CD14-positive monocyte (primary cell): ENCODE results near the gene ARHGEF6. TPM values are rescaled to one million over a fixed set of nuclear protein-coding genes. Genes with fewer than 3 reads are reported as not detected.

Experiments
- DNase-seq, 3 donors: peaks; one replicate each; pipeline ENCODE4 v3.0.0-alpha.2; 2011 to 2022
- H2AFZ ChIP-seq: 2 replicates; pipeline ENCODE4 v1.6.0; 2012; ENCODE audit warnings: mild to moderate bottlenecking, low read depth, low read length, inconsistent platforms; ENCODE audit not compliant: insufficient read depth, poor library complexity, severe bottlenecking
- H3K27ac ChIP-seq, 2 donors: 1 replicate in 1 of 2; 2 replicates in 1 of 2; pipeline ENCODE4 v1.5.1; 2012 to 2013; ENCODE audit warnings: low read length in 2 of 2, control low read depth in 1 of 2, inconsistent platforms in 1 of 2, low read depth in 1 of 2, mild to moderate bottlenecking in 1 of 2
- H3K27me3 ChIP-seq, 2 donors: one replicate each; pipeline versions ENCODE4 v1.6.0 to v1.6.1; 2011 to 2013; ENCODE audit warnings: low read length in 2 of 2; ENCODE audit not compliant: control insufficient read depth in 2 of 2, insufficient read depth in 2 of 2
- H3K36me3 ChIP-seq, 2 donors: replicated peaks in 1 of 2; 1 replicate in 1 of 2; 2 replicates in 1 of 2; pipeline versions ENCODE4 v1.5.1 to v1.6.1; 2012 to 2013; ENCODE audit warnings: low read length in 2 of 2, control low read depth in 1 of 2, inconsistent platforms in 1 of 2, mild to moderate bottlenecking in 1 of 2; ENCODE audit not compliant: insufficient read depth in 2 of 2, control insufficient read depth in 1 of 2
- H3K4me1 ChIP-seq, 2 donors: 1 replicate in 1 of 2; 2 replicates in 1 of 2; pipeline versions ENCODE4 v1.5.1 to v1.6.1; 2012 to 2013; ENCODE audit warnings: low read length in 2 of 2, control low read depth in 1 of 2, inconsistent platforms in 1 of 2, mild to moderate bottlenecking in 1 of 2, moderate library complexity in 1 of 2; ENCODE audit not compliant: insufficient read depth in 2 of 2, control insufficient read depth in 1 of 2
- H3K4me2 ChIP-seq: replicated peaks from 2 replicates; pipeline ENCODE3; 2012; ENCODE audit warnings: low read length, moderate library complexity, mild to moderate bottlenecking; ENCODE audit not compliant: poor library complexity, severe bottlenecking; ENCODE audit errors: extremely low read depth
- H3K4me3 ChIP-seq, 3 experiments: fragments of 200-600 bp in 1 of 3; sonication (generic) in 1 of 3; replicated peaks in 1 of 3; 1 replicate in 2 of 3; 2 replicates in 1 of 3; pipeline ENCODE4 v1.5.1; 2011 to 2013; ENCODE audit warnings: low read length in 3 of 3, mild to moderate bottlenecking in 3 of 3, control low read depth in 2 of 3, low read depth in 2 of 3, inconsistent platforms in 1 of 3, moderate library complexity in 1 of 3
- H3K79me2 ChIP-seq: 2 replicates; pipeline ENCODE4 v1.6.0; 2012; ENCODE audit warnings: mild to moderate bottlenecking, control low read depth, inconsistent platforms, low read length, moderate library complexity; ENCODE audit not compliant: insufficient read depth
- H3K9ac ChIP-seq: 2 replicates; pipeline ENCODE4 v1.6.0; 2017; ENCODE audit warnings: low read length, mild to moderate bottlenecking; ENCODE audit not compliant: insufficient read depth, poor library complexity, severe bottlenecking
- H3K9me3 ChIP-seq, 2 donors: replicated peaks in 1 of 2; 1 replicate in 1 of 2; 2 replicates in 1 of 2; pipeline versions ENCODE4 v1.5.1 to v1.6.1; 2012 to 2013; ENCODE audit warnings: low read length in 2 of 2, control low read depth in 1 of 2; ENCODE audit not compliant: control insufficient read depth in 1 of 2, insufficient read depth in 1 of 2
- H4K20me1 ChIP-seq: 2 replicates; pipeline ENCODE4 v1.6.0; 2012; ENCODE audit warnings: mild to moderate bottlenecking, low read length, control low read depth, moderate library complexity; ENCODE audit not compliant: insufficient read depth
- H3K27ac Mint-ChIP-seq, 7 donors: one replicate each; pipeline ENCODE4 v1.8.0; 2020; ENCODE audit warnings: mild to moderate bottlenecking in 7 of 7, mixed read lengths in 7 of 7, moderate library complexity in 6 of 7, inconsistent platforms in 2 of 7
- H3K27me3 Mint-ChIP-seq, 3 donors: one replicate each; pipeline ENCODE4 v1.8.0; 2021 to 2022; ENCODE audit warnings: low read depth in 3 of 3, mild to moderate bottlenecking in 3 of 3, mixed read lengths in 3 of 3, moderate library complexity in 3 of 3, inconsistent platforms in 1 of 3
- H3K36me3 Mint-ChIP-seq, 2 donors: one replicate each; pipeline ENCODE4 v1.8.0; 2020; ENCODE audit warnings: mixed read lengths in 2 of 2, inconsistent platforms in 1 of 2, mild to moderate bottlenecking in 1 of 2
- H3K4me1 Mint-ChIP-seq: one replicate; pipeline ENCODE4 v1.8.0; 2020; ENCODE audit warnings: mild to moderate bottlenecking, mixed read lengths
- H3K4me3 Mint-ChIP-seq, 2 donors: one replicate each; pipeline ENCODE4 v1.8.0; 2020; ENCODE audit warnings: mild to moderate bottlenecking in 2 of 2, mixed read lengths in 2 of 2, moderate library complexity in 1 of 2
- H3K9me3 Mint-ChIP-seq, 7 donors: one replicate each; pipeline ENCODE4 v1.8.0; 2020 to 2022; ENCODE audit warnings: mixed read lengths in 7 of 7, mild to moderate bottlenecking in 6 of 7, moderate library complexity in 6 of 7, inconsistent platforms in 2 of 7
- WGBS: methylation state at CpG from one replicate; pipeline ENCODE4 v1.1.5; 2013; ENCODE audit warnings: missing lambda C conversion rate; ENCODE audit not compliant: insufficient coverage; 5-methylcytosine and 5-hydroxymethylcytosine counted together
- intact Hi-C, 2 donors: fragments of 100-400 bp; cut with micrococcal nuclease; formaldehyde crosslinking; loops; one replicate each; pipeline versions ENCODE4 v1.15.0 to v1.15.1; 2023
- polyA plus RNA-seq, 3 donors: library from polyadenylated mRNA; depleted of rRNA in 1 of 3; unstranded in 2 of 3; stranded (reverse) in 1 of 3; fragments of 300-500 nt in 2 of 3; fragments of >200 nt in 1 of 3; fragmentation: Illumina TruSeq in 2 of 3; gene quantifications; 1 replicate in 2 of 3; 2 replicates in 1 of 3; pipeline ENCODE4 v1.2.3, GENCODE V29; 2012 to 2021
- TF ChIP-seq, protein P1 (sequence below): fragments of 200-600 bp; IDR thresholded peaks from one replicate; pipeline ENCODE4 v1.8.0; 2022; ENCODE audit warnings: antibody characterized with exemption, mild to moderate bottlenecking

Gene ARHGEF6
- polyA plus RNA-seq, 3 donors = 51.4 to 79.2 (median 57.0) TPM

DNA sequence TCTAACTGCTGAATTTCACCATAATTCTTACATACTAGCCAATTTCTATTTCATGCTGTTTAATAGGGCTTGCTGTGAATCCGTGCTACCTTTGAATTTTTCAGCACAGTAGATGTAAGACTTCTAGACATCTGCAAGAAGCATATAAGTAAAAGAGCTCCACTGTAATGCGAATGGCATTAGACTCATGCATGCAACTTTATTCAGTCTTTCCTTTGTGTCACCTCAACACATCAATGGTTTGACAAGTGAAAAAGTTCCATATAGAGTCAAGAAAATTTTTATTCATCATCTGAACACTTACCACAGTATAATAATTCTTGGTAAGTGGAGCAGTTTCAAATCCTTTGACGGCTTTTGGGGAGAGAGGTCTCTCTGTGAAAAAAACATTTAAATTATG is 48.9 kb downstream of the ARHGEF6 start:
- H4K20me1 ChIP-seq = no peaks in the 10 kb centered on the region
- H3K4me2 ChIP-seq = no peak overlapping the region
- Mint-ChIP-seq H3K4me3 (no peak overlapping the region), H3K4me1 (peaks cover 17% of the 10 kb centered on the region), H3K9me3 (no peaks in the 10 kb centered on the region), H3K36me3 (peaks cover 23 to 28% of the 10 kb centered on the region in 2 donors), H3K27ac (no peak overlapping the region), H3K27me3 (no peaks in the 10 kb centered on the region)
- H3K9ac ChIP-seq = no peak overlapping the region
- H3K9me3 ChIP-seq = no peaks in the 10 kb centered on the region
- TF ChIP-seq, protein P1, sequence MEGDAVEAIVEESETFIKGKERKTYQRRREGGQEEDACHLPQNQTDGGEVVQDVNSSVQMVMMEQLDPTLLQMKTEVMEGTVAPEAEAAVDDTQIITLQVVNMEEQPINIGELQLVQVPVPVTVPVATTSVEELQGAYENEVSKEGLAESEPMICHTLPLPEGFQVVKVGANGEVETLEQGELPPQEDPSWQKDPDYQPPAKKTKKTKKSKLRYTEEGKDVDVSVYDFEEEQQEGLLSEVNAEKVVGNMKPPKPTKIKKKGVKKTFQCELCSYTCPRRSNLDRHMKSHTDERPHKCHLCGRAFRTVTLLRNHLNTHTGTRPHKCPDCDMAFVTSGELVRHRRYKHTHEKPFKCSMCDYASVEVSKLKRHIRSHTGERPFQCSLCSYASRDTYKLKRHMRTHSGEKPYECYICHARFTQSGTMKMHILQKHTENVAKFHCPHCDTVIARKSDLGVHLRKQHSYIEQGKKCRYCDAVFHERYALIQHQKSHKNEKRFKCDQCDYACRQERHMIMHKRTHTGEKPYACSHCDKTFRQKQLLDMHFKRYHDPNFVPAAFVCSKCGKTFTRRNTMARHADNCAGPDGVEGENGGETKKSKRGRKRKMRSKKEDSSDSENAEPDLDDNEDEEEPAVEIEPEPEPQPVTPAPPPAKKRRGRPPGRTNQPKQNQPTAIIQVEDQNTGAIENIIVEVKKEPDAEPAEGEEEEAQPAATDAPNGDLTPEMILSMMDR = no peak
- H3K36me3 ChIP-seq = peaks cover 11 to 33% of the 10 kb centered on the region in 2 donors
- DNase-seq = no peak
- intact Hi-C loops = no loop called here
- H3K4me3 ChIP-seq = no peak overlapping the region
- no peak overlapping the region for H2AFZ ChIP-seq
- H3K27ac ChIP-seq = no peak overlapping the region
- H3K79me2 ChIP-seq = peaks cover 21% of the 10 kb centered on the region
- H3K27me3 ChIP-seq = peaks cover 0 to 5% of the 10 kb centered on the region in 2 donors
- peaks cover 6 to 13% of the 10 kb centered on the region in 2 donors for H3K4me1 ChIP-seq
- no CpG with 5 or more reads among the region's 3 CpGs for WGBS

DNA sequence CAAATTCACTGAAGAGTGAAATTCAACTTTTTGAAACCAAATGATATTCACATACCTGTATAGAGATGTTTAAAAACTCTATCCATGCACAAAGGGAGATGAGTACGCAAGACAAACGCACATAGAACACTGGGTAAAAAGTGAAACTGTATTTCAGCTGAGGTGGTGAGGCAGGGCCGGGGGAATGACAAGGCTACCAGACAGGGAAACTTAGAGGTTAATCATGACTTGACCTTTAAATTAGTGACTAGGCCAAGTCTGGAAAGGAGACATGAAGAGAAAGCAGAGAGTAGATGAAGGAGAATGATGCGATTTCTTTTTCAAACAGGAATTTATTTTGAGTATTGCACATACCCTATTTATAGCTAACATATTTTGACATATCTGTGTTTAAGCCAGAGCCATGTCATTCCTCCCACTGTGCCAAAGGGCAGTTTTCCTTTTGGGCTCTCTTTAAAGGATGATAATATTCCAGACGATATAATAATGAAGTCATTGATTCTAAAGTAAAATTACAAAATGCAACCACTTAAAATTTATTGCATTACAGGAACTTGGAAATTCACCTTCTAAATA is 49.4 kb downstream of the ARHGEF6 start:
- H3K36me3 ChIP-seq = peaks cover 11 to 33% of the 10 kb centered on the region in 2 donors
- H3K4me3 ChIP-seq = no peak overlapping the region
- peaks cover 0 to 5% of the 10 kb centered on the region in 2 donors for H3K27me3 ChIP-seq
- H3K9me3 ChIP-seq = no peaks in the 10 kb centered on the region
- WGBS = 80% methylated on average over 1 of the region's 5 CpGs
- no peak for DNase-seq
- peaks cover 22 to 30% of the 10 kb centered on the region in 2 donors for H3K36me3 Mint-ChIP-seq
- TF ChIP-seq, protein P1 = no peak
- H2AFZ ChIP-seq = no peak overlapping the region
- no peak overlapping the region for H3K9ac ChIP-seq
- no peak overlapping the region for H3K4me3 Mint-ChIP-seq
- peak overlapping the region in 2 of 7 donors; percentile 34 to 51 for H3K27ac Mint-ChIP-seq
- H3K4me1 Mint-ChIP-seq = peaks cover 17% of the 10 kb centered on the region
- intact Hi-C loops = no loop called here
- peaks cover 6 to 13% of the 10 kb centered on the region in 2 donors for H3K4me1 ChIP-seq
- H3K27me3 Mint-ChIP-seq = no peaks in the 10 kb centered on the region
- no peak overlapping the region for H3K27ac ChIP-seq
- no peak overlapping the region for H3K4me2 ChIP-seq
- H3K9me3 Mint-ChIP-seq = no peaks in the 10 kb centered on the region
- no peaks in the 10 kb centered on the region for H4K20me1 ChIP-seq
- peaks cover 21% of the 10 kb centered on the region for H3K79me2 ChIP-seq
